Embryonic facial prominence (tissue), 1 donor: ENCODE measurements around the gene CCDC178.
"Not testable (repeated sequence)": the region's sequence is repeated elsewhere in the genome, so short reads cannot be mapped to it uniquely, and the experiment has no call there.

Source experiments
- DNase-seq: peaks from one replicate; pipeline ENCODE4 v3.0.0-alpha.2; 2016; ENCODE audit errors: extremely low spot score

Gene CCDC178

DNA sequence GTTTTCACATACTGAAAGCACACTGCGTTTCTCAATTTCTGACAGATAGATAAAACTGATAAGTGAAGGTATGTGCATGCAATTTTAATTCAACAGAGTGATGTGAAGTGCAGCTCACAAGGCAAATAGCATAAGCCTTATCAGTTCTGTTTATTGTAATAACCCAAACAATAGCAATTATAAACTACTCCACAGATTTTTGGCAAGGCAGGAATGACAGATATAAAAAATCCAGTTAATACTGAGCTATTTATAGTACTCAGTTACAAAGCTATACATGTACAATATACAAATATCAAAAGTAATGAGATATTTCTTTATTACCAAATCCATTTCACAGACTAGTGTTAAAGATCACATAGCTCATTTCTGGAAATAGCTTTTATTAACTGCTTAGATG is 456.8 kb downstream of the CCDC178 start:
- no peak for DNase-seq

DNA sequence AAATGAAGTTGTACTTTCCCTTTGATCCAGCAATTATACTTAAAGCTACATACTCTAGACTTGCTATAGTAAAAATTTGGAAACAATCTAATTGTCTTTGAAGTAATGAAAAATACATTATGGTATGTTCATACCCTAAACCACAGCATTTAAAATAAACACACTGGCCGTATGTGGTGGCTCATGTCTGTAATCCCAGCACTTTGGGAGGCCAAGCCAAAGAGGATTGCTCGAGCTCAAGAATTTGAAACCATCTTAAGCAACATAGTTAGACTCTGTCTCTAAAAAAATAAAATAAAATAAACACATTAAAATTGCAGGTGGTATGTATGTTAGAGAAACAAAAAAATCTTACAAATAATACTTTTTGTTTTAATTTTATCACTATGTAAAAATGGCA is 459.6 kb downstream of the CCDC178 start:
- no peak for DNase-seq

DNA sequence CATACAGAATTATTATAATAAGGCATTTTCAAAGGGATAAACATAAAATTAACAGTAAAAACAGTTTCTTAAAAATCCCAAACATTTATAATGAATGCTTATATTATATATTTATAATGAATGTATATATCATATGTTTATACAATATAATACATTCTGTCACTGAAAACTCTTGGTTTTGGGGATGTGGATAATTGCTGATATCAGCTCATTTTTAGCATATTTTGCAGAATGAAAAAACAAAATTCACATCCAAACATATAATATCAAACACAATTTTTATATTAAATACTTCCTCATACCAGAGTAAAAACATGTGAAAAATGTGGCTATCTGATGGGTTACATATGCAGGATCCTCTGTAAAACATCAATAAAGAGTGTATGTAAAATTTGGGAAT is 465.0 kb downstream of the CCDC178 start:
- no peak for DNase-seq

DNA sequence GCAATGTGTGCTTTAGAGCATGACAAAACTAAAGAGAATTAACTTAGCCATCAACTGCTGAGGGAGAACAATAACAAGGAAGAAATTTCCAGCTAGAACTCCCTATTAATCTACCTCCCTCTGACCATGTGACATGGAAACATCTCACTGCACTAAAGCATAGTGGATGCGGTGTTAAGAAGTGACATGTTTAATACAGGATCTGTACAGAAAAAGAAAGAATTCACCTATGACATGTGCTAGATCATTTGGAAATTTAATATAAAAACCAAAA is 465.4 kb downstream of the CCDC178 start:
- DNase-seq: no peak

DNA sequence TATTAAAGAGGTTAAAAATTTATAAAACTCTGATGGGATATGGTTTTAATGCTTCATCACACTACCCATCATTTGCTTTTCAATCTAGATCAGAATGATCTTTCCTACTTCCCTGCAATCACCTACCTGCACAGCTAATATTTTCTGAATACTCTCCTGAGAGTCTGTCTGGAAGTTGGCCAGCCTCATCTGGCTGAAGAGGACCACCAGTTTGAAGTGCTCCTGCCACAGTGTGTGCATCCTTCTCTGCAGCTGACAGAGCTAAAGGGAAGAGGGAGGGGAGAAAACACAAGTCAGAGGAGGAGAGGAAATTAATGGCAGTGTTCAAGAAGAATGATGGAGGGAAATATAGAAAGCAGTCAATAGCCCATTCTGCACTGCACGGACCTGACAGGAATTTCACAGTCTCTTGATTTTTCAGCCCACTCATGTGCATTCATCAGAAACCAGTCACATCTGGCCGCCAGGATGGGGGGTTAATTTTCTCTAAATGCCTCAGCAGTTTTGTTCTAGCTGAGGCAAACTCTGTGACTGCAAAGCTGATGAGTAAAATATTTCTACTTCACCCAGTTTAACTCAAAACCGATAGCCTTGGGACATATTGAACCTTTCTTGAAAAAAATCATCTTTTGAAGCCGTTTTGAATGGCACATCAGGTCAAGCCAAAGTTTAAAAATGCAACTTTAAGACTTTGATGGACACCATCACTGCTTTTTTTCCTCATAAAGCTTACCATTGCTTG is 465.9 kb downstream of the CCDC178 start:
- no peak for DNase-seq

DNA sequence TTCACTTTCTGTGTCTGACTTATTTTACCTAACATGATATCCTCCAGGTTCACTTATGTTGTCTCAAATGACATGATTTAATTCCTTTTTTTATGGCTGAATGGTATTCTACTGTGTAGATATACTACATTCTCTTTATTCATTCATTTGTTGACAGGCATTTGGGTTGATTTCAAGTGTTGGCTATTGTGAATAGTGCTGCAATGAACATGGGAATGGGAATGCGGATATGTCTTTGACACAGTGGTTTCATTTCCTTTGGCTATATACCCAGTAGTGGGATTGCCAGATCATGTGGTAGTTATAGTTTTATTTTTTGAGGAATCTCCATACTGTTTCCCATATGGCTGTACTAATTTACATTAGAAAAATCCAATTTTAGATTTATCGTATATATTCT is 472.3 kb downstream of the CCDC178 start:
- DNase-seq: no peak

DNA sequence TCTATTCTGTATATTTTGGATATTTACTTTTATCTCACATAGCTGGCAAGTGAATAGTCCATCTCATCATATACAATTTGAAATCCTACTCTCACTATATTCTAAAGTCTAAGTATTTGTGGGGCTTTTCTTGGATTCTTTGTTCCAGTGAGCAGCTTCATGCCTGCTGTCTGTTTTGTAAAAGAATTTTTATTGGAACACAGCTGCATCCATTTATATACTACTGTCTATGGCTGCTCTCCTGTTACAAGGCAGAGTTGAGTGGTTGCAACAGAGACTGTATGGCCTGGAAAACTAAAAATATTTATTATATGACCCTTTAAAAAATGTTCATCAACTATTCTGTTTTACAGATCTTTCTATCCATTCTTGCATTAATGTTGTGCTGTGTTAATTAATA is 474.4 kb downstream of the CCDC178 start:
- no peak for DNase-seq

DNA sequence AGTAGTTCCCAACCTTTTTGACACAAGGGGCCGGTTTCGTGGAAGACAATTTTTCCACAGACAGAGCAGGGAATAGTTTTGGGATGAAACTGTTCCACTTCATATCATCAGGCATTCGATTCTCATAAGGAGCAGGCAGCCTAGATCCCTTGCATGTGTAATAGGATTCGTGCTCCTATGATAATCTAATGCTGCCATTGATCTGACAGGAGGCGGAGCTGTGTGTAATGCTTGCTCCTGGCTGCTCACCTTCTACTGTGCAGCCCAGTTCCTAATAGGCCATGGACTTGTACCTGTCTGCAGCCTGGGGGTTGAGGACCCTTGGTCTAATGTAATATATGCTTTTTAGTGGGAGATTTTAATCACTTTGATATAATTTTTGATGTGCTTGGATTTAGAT is 479.0 kb downstream of the CCDC178 start:
- DNase-seq: no peak

DNA sequence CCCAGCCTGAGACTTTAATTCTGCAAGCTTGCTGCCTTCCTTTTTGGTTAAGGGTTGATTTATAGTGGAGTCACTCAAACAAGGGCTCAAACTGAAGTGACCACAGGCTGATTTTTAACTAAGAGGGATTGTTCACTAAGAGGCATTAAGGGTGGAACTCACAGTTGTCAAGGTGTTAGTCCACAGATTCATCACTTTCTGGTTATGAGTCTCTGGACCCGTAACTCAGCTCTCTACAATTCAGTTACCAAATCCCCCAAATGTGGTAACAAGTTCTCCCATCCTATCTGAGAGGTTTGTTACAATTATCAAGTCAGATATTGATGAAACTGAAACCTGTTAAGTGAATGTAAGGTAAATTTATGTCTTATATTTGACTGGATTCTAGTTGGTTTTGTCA is 481.8 kb downstream of the CCDC178 start:
- DNase-seq: no peak

DNA sequence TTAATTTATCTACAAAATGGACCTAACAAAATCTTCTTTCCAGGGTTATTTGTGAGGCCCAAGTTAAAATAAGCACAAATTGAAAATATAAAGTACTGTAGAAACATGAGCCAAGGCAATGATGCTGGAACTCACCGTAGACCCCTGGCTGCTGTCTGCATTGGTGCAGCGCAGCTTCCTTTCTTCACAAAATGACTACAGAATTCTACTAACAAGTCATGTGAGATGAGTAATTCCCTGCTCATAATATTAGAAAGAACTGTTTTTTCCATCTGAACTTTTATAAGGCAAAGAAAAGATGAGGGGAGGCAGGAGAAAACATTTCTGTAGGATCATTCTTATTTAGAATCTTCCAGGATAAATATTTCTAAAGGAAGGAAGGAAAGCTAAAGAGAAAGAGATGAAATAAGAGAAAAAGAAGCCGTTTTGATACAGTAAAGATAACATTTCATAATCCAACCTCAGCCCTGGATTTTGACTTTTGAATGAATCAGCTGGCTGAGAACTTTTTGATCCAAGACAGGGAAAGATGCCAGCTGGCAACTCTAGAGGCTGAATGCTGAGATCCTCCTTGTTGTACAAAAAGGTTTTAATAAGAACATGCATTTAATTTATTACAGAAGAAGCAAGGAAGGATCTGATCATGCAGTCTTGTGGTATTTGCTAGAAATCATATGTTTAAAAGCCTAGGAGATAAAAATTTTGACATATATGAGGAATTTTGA is 483.8 kb downstream of the CCDC178 start:
- no peak for DNase-seq

DNA sequence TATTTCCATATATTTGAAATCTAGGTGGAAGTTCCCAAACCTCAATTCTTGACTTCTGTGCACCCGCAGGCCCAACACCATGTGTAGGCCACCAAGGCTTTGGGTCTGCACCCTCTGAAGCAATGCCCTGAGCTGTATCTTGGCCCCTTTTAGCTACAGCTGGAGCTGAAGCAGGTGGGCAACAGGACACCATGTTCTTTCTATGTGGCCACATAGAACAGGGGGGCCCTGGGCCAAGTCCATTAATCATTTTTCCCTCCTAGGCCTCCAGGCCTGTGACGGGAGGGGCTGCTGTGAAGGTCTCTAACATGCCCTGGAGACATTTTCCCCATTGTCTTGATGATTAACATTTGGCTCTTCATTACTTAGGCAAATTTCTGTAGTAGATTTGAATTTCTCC is 488.2 kb downstream of the CCDC178 start:
- not testable (repeated sequence) for DNase-seq

DNA sequence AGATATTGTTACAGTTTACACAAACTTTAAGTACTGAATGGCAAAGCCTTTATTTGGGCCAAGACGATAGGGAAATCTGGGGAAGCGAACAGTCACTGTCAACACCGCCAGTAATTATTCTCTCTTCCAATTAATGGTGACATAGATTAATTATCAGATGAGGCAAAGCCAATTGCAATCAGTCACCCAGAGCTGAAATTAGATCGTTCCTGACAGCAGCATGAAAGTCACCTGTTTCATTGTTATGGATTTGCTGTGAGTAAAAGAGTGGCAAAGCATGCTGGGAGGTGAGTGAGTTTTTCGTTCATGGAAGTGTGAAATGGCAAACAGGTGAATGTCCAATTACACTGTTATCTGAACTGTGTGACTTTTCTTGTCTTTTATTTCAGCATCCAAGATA is 502.9 kb downstream of the CCDC178 start:
- no peak for DNase-seq

DNA sequence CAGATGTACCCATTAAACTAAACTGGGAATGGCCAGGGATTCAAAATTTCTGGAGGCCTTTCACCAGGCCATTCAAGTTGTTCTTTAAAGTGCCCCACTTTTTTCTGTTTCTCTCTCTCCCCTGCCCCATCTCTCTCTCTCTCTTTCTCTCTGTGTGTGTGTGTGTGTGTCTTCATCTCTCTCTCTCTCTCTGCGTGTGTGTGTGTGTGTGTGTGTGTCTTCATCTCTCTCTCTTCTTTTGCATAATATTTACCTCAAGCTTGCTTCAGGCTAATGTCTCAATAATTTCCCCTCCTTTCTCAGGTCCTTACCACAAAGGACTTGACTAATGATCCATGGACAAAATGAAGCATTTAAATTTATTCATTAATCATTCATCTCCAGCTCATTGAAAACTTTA is 503.5 kb downstream of the CCDC178 start:
- DNase-seq: no peak

DNA sequence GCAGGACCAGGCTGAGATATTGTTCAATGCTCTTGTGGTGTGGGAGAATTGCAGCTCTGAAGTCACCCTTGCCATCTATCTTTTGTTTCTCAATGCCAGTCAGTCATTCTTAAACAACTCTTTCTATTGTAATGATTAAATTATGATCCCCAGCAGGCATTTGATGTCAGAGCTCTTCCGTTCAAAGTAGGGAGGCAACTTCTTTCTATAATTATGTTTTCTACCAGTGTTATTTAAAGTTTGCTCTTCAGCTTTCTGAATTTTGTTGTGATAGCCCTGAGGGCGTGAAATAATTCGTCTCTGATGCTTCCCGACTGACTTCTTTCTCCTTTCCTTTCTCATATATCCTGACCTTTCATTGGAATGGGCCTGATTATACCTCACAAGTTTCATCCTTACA is 506.3 kb downstream of the CCDC178 start:
- DNase-seq: no peak

DNA sequence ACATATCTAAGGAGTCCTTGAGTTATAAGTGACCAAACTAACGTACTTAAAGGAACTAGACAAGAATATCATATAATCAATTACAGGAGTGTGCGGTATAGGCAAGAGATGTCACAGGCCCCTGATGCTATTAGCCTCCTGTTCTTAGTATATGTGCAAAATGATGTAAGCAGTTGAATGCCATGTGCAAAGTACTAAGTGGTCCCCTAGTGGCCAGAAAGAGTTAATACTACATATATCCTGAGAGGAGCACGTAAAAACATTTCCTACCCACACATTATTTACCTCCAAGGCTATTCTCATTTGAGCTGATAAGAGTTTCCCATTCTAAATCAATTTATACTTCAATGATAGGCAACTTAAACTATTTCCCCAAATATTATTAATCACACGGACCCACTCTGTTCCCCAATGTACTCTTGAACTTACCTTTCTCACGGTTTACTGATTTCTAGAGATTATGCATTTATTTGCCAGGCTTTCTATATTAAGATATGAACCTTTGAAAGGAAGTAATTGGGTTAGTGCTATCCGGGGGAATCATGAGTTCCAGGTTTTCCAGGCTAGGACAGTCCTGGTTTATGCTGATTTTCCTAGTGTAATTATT is 509.7 kb downstream of the CCDC178 start:
- DNase-seq: no peak

DNA sequence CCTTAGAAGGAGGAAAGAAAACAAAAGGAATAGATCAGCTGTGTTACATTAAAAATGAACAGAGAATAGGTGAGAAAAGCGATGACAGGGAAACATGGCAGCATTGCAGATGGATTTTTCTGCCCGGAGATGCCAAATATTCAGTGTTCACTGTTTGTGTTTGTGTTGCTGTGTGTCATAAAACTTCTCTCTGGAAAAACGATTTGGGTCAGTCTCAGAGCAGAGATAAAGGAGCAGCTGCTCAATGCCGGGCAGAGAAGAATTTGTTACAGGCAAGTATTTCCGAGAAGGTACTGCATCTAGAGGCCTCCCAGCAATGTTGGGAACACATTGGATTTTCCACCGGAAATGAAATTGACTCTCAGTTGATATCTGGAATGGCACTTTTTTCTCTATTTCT is 511.3 kb downstream of the CCDC178 start:
- no peak for DNase-seq

DNA sequence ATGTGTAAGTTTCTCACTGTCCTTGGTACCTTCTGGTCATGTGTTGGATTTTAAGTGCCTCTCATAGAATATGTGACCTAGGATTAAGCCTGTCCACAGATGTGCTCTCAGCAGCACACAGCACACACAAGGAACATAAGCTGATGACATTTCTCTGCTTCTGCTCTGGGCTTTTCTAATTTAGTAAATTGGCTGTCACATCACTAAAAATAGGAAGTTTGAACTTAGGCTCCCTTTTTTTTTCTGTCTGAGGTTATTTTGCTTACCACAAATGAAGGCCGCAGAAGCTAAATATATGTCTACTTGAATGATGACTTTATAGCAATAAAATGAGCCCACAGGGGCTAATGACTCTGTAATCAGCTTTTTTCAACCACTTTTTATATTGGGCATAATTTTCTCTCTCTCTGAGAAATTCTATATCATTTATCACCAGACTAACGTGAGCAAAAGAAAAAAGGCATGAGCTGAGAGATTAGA is 517.5 kb downstream of the CCDC178 start:
- no peak for DNase-seq

DNA sequence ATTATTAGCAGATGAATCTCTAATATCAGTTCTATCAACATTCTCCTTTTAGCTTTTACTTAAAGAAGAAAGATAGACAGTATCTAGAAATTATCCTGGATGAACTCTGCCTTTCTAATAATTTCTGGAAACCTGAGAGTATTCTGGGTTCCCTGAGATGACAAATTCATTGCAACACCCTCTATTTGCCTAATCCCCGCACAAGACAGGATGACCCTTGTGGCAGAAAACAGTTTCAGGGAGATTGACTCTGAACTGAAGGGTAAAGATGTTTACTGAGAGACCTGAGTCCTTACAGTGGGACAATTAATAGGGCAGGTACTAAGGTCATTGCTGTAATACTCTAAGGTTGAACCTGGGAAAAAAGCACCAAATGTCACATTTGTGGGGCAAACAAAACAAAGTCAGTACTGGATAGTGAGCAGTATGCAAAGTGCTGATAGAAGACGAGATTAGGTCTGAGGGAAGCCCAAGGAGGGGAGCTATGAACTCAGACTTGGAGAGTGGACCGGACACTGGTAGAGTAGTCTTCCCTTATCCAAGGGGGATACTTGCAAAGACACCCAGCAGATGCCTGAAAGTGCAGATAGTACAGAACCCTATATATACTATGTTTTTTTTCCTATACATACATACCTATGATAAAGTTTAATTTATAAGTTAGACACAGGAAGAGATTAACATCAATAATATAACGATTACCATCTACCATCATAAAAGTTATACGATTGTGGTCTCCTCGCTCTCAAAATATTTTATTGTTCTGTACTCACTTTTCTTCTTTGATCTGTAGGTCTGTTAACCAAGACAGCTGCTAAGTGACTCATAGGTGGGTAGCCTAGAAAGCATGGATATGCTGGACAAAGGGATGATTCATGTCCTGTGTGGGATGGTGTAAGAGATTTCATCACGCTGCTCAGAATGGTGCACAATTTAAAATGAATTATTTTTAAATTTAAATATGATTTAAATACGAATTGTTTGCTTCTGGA is 519.4 kb downstream of the CCDC178 start:
- no peak for DNase-seq

DNA sequence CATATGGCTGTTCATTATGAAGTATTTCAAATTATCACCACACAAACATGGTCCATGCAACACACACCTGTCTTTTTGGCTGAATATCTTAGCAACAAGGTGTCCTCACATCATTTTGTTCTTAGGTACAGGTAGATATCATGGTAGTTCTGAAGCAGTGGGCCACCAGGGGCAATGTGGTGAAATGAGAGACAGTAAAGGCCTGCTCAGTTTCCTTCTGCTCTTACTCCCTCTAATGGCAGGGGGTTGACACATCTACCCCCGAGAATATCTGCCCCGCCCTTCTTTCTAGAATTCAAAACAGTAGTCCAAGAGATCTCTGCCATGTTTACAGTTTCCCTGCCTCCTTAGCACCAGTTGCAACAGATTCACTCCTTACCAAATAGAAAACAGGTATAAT is 520.7 kb downstream of the CCDC178 start:
- DNase-seq: no peak

DNA sequence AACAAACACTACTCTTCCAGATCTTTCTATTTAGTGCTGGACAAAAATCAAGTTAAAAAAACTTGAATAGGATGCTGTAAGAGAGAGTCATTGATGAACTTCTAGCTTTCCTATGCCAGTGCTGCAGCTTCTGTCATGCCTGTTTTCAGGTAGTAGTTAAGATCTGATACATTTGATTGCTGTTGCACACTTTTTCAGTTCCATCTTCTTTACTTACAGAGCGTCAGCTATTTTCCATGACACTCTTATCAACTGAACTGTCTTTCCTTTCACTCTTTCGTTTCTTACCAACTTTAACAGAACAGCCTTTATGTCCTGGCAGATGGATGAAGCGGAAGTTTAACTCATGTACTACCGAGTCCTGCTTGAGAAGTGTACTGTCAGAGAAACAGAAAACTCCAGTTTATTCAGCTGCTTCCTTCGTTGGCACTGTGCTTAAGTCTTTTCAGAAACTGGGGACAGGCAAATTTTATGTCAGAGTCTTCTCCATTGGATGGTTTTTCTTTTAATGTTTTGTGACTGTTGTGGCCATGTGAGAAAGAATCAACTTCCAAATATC is 521.8 kb downstream of the CCDC178 start:
- no peak for DNase-seq

DNA sequence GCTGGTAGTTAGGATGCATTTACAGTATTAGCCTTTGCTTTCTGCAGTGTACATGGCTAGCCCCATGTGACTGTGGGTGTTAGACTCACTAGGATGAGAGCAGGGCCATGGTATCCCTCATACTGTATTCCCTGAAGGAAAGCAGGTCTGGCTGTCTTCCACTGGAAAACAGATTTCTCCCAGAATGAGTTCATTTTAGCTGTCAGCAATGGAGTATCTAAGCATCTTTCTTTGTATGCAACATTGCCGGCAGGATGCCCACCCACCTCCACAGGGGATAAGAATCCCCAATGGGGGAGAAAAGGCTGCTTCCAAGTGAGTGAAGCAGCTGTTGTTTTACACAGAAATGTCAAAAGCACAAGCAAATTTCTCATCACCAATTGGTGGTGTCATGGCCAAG is 525.0 kb downstream of the CCDC178 start:
- DNase-seq: no peak
